HCT116 (cell line): Measurements from ENCODE around the gene VAV2. TPM values are rescaled to one million over a fixed set of nuclear protein-coding genes. Genes with fewer than 3 reads are reported as not detected.

Experiments
- ATAC-seq: fragments of 200-7000 bp; cut with Tn5 transposase; 2 replicates; pipeline ENCODE4 v1.9.1; 2020; ENCODE audit warnings: mild to moderate bottlenecking, moderate library complexity
- BruUV-seq: library from RNA; stranded (reverse); fragments of 400-500 nt; replicated peaks from 2 replicates; lab custom pipeline; 2021; lab: Mats Ljungman, UMichigan
- CTCF ChIA-PET: fragments of 300-600 bp; sonication (Branson Sonifier 250); formaldehyde crosslinking; loops from one replicate; lab custom pipeline; 2021; ENCODE audit warnings: antibody characterized with exemption; lab: Charles Lee
- POLR2A ChIA-PET: fragments of 300-600, 350-600 bp; sonication (Branson Sonifier 250); formaldehyde crosslinking; loops from one replicate; lab custom pipeline; 2021; ENCODE audit warnings: antibody characterized with exemption; lab: Charles Lee
- RAD21 ChIA-PET, 2 experiments: fragments of 300-600 bp; sonication (Branson Sonifier 250); formaldehyde crosslinking; loops; one replicate each; lab custom pipeline; 2023; ENCODE audit warnings: low total read pairs in 2 of 2; ENCODE audit not compliant: uncharacterized antibody in 2 of 2, unreplicated experiment in 2 of 2, low non-redundant PET in 1 of 2; lab: Charles Lee
- DNase-seq: peaks from one replicate; pipeline ENCODE4 v3.0.0-alpha.2; 2010; ENCODE audit warnings: low read depth, low spot score
- H2AFZ ChIP-seq: fragments of 200-600 bp; shearing (Covaris generic), sonication (generic); 2 replicates; pipeline ENCODE4 v1.6.1; 2017; ENCODE audit warnings: low read depth, mixed run types, mixed read lengths, antibody characterized with exemption, low read length; ENCODE audit not compliant: poor library complexity, severe bottlenecking
- H3K27ac ChIP-seq: 2 replicates; pipeline ENCODE4 v1.5.1; 2012; ENCODE audit warnings: low read depth, low read length
- H3K27me3 ChIP-seq: fragments of 200-600 bp; sonication (generic); 2 replicates; pipeline ENCODE4 v1.6.1; 2016; ENCODE audit warnings: mixed run types, low read length, mixed read lengths; ENCODE audit not compliant: insufficient read depth
- H3K36me3 ChIP-seq, 2 experiments: fragments of 200-500 bp in 1 of 2; fragments of 200-600 bp in 1 of 2; sonication (Bioruptor generic) in 1 of 2; sonication (generic) in 1 of 2; 2 replicates each; pipeline versions ENCODE4 v1.5.1 to v1.6.1; 2014 to 2016; ENCODE audit warnings: low read length in 2 of 2, inconsistent platforms in 1 of 2, mixed read lengths in 1 of 2, mixed run types in 1 of 2; ENCODE audit not compliant: insufficient read depth in 2 of 2, control insufficient read depth in 1 of 2
- H3K4me1 ChIP-seq, 2 experiments: fragments of 200-600 bp in 1 of 2; sonication (generic) in 1 of 2; 2 replicates each; pipeline versions ENCODE4 v1.5.1 to v1.6.1; 2012 to 2017; ENCODE audit warnings: low read length in 2 of 2, inconsistent platforms in 1 of 2, mild to moderate bottlenecking in 1 of 2, mixed read lengths in 1 of 2, mixed run types in 1 of 2, moderate library complexity in 1 of 2; ENCODE audit not compliant: insufficient read depth in 2 of 2, control insufficient read depth in 1 of 2
- H3K4me2 ChIP-seq: fragments of 200-600 bp; sonication (generic); 2 replicates; pipeline ENCODE4 v1.6.1; 2017; ENCODE audit warnings: mixed run types, low read length, mixed read lengths
- H3K4me3 ChIP-seq, 2 experiments: fragments of 200-600 bp in 1 of 2; sonication (generic) in 1 of 2; replicated peaks in 1 of 2; 2 replicates each; pipeline ENCODE4 v1.5.1; 2011 to 2016; ENCODE audit warnings: low read length in 2 of 2, control low read depth in 1 of 2, low read depth in 1 of 2, mild to moderate bottlenecking in 1 of 2, mixed read lengths in 1 of 2, mixed run types in 1 of 2
- H3K79me2 ChIP-seq: fragments of 200-600 bp; sonication (generic); 2 replicates; pipeline ENCODE4 v1.6.1; 2017; ENCODE audit warnings: mild to moderate bottlenecking, mixed run types, low read length, moderate library complexity, mixed read lengths; ENCODE audit not compliant: insufficient read depth
- H3K9ac ChIP-seq: fragments of 200-600 bp; sonication (generic); 2 replicates; pipeline ENCODE4 v1.6.1; 2016; ENCODE audit warnings: low read length, mixed read lengths
- H3K9me2 ChIP-seq: fragments of 200-600 bp; sonication (generic), shearing (Covaris generic); 2 replicates; pipeline ENCODE4 v1.6.1; 2017; ENCODE audit warnings: mixed run types, mild to moderate bottlenecking, moderate library complexity; ENCODE audit not compliant: insufficient read depth
- H3K9me3 ChIP-seq, 2 experiments: fragments of 200-500 bp in 1 of 2; fragments of 200-600 bp in 1 of 2; sonication (Bioruptor generic) in 1 of 2; sonication (generic) in 1 of 2; 2 replicates each; pipeline ENCODE4 v1.6.1; 2014 to 2017; ENCODE audit warnings: low read length in 2 of 2, mixed read lengths in 2 of 2, inconsistent platforms in 1 of 2, low read depth in 1 of 2, mild to moderate bottlenecking in 1 of 2, mixed run types in 1 of 2, moderate library complexity in 1 of 2; ENCODE audit not compliant: control insufficient read depth in 1 of 2, insufficient read depth in 1 of 2
- H4K20me1 ChIP-seq: fragments of 200-600 bp; sonication (generic), shearing (Covaris generic); 2 replicates; pipeline ENCODE4 v1.6.1; 2017; ENCODE audit warnings: mixed run types, mild to moderate bottlenecking, moderate library complexity; ENCODE audit not compliant: insufficient read depth
- CEBPB ChIP-seq: IDR thresholded peaks from 2 replicates; pipeline ENCODE4 v1.6.1; 2012; ENCODE audit warnings: low read depth
- ELF1 ChIP-seq: IDR thresholded peaks from 2 replicates; pipeline ENCODE4 v1.6.1; 2012; ENCODE audit warnings: low read depth, borderline replicate concordance
- EZH2 ChIP-seq: fragments of 200-600 bp; sonication (generic); IDR thresholded peaks from 2 replicates; pipeline ENCODE4 v1.6.1; 2017; ENCODE audit warnings: antibody characterized with exemption, mixed run types
- JUND ChIP-seq: IDR thresholded peaks from 2 replicates; pipeline ENCODE4 v1.6.1; 2012
- YY1 ChIP-seq: IDR thresholded peaks from 2 replicates; pipeline ENCODE4 v1.6.1; 2011; ENCODE audit warnings: low read length, low read depth, moderate library complexity, mild to moderate bottlenecking; ENCODE audit not compliant: insufficient replicate concordance; ENCODE audit errors: extremely low read depth
- ZFX ChIP-seq: fragments of 450-650 bp; IDR thresholded peaks from 2 replicates; pipeline ENCODE4 v1.6.1; 2017
- intact Hi-C: fragments of 100-400 bp; cut with micrococcal nuclease; formaldehyde crosslinking; loops from 2 replicates; pipeline ENCODE4 v1.10.0; 2022
- total RNA-seq: library from RNA; stranded (reverse); gene quantifications from one replicate; pipeline ENCODE4 v1.2.1, GENCODE V29; 2021; ENCODE audit not compliant: unreplicated experiment
- TF ChIP-seq, protein P1 (sequence below): IDR thresholded peaks from 2 replicates; pipeline ENCODE4 v1.6.1; 2012

Gene VAV2
- total RNA-seq, 1 experiment from 2014 or later = 33.2 TPM

DNA sequence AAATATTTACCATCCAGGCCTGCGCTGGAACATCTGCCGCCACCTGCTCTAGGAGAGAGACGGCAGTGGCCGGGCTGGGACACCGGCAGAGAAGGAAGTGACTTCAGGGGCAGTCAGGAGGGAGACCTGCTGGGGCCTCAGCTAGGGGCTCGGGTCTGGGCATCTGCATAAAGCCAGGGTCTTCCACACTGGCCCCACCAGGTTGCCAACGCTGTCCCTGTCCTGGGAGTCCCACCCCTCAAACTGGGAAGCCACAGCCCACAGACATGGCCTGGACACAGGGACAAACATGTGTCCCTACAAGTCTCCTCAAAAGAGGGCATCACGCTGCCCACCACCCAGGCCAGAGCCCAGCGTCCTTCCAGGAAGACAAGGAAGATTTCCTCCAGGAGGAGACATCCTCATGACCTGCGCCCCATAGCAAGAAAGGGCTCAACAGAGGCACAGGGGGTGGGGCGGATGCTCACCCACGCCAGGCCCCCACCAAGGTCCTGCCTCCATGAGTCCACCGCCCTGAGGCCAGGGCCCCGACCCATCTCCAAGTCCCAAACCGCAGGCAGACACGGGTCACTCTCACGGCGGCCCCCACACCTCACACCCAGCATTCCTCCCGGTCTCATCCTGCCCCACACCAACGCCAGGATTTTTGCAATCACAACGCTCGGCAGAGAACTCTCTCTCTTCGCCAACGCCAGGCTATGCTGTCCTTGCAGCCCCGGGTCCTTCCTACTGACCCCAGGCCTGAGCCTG, 9.0 kb downstream of the VAV2 start:
- Histone ChIP-seq H3K36me3 (no peaks in the 10 kb centered on the region), H3K4me2 (no peak overlapping the region), H3K27ac (no peak overlapping the region), H3K9me2 (no peaks in the 10 kb centered on the region), H4K20me1 (no peaks in the 10 kb centered on the region), H3K4me3 (no peak overlapping the region), H3K9me3 (no peaks in the 10 kb centered on the region), H3K9ac (no peak overlapping the region), H2AFZ (no peak overlapping the region), H3K27me3 (no peaks in the 10 kb centered on the region), H3K79me2 (peaks cover 92% of the 10 kb centered on the region), H3K4me1 (no peaks in the 10 kb centered on the region)
- intact Hi-C loops = no loop called here
- CTCF ChIA-PET = no interaction called here
- TF ChIP-seq YY1 = no peak
- no peak for TF ChIP-seq EZH2
- no peak for TF ChIP-seq ZFX
- TF ChIP-seq CEBPB = no peak
- no peak for TF ChIP-seq JUND
- TF ChIP-seq ELF1 = no peak
- TF ChIP-seq, protein P1, sequence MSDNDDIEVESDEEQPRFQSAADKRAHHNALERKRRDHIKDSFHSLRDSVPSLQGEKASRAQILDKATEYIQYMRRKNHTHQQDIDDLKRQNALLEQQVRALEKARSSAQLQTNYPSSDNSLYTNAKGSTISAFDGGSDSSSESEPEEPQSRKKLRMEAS = no peak
- POLR2A ChIA-PET = no interaction called here
- no peak for ATAC-seq
- BruUV-seq = no TSS peak
- DNase-seq = no peak
- RAD21 ChIA-PET = no interaction called here

DNA sequence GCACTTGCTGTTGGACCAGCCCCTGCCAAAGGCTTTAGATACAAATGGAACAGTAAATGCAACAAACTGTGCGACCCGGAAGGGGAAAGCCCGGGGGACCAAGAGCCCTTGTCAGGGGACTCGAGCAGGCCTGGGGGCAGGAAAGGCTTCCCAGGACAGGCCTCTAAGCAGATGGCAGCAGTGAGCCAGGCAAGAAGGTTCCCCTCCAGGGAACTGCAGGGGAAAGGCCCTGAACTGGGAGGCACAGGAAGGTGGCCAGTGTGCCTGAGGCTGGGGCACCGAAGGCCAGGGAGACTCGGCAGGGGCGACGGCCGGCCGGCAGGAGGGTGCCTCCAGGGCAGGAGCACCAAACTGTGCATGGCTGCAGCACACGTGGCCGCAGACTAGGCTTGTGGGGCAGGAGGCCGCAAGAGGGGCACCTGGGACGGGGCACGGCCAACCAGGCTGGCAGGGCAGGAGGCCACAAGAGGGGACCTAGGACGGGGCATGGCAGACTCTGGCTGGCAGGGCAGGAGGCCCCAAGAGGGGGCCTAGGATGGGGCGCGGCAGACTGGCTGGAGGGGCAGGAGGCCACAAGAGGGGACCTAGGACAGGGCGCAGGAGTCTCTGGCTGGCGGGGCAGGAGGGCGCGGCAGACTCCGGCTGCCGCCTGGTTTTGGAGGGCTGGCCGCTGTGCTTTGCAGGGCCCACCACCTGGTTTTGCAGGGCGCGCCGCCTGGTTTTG, 10.0 kb downstream of the VAV2 start:
- Histone ChIP-seq H3K27me3 (no peaks in the 10 kb centered on the region), H3K9me2 (no peaks in the 10 kb centered on the region), H3K4me2 (no peak overlapping the region), H3K4me3 (no peak overlapping the region), H3K9ac (no peak overlapping the region), H3K27ac (no peak overlapping the region; the same call in 1 of the 2 replicates), H3K36me3 (no peaks in the 10 kb centered on the region), H4K20me1 (no peaks in the 10 kb centered on the region), H3K4me1 (no peaks in the 10 kb centered on the region), H2AFZ (no peak overlapping the region), H3K9me3 (no peaks in the 10 kb centered on the region), H3K79me2 (peaks cover 91% of the 10 kb centered on the region)
- TF ChIP-seq CEBPB = no peak
- BruUV-seq = no TSS peak
- RAD21 ChIA-PET = no interaction called here
- ATAC-seq (no peak), DNase-seq (no peak)
- intact Hi-C loops = no loop called here
- CTCF ChIA-PET = no interaction called here
- POLR2A ChIA-PET = no interaction called here
